ENCODE results near the gene PIK3C2B.

DNA sequence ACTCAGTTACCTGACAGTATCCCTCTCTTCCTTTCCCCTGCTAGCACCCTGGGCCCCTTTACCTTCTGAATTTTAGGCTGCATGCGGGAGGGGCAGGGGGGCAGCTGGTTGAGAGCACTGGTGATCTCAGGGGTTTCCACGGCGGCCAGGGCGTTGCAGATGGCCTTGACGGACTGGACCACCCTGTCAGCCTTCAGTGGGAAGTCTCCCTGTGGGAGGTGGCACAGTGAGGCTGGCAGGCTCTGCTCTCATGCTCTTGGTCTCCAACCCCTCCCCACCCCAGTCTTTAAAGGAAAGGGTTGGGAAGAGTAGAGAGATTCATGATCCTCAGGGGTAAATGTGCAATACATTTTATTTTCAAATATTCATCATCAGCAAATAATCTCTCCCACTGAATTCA lies 36.9 kb downstream of the PIK3C2B start:
- TF ChIP-seq, protein P1, sequence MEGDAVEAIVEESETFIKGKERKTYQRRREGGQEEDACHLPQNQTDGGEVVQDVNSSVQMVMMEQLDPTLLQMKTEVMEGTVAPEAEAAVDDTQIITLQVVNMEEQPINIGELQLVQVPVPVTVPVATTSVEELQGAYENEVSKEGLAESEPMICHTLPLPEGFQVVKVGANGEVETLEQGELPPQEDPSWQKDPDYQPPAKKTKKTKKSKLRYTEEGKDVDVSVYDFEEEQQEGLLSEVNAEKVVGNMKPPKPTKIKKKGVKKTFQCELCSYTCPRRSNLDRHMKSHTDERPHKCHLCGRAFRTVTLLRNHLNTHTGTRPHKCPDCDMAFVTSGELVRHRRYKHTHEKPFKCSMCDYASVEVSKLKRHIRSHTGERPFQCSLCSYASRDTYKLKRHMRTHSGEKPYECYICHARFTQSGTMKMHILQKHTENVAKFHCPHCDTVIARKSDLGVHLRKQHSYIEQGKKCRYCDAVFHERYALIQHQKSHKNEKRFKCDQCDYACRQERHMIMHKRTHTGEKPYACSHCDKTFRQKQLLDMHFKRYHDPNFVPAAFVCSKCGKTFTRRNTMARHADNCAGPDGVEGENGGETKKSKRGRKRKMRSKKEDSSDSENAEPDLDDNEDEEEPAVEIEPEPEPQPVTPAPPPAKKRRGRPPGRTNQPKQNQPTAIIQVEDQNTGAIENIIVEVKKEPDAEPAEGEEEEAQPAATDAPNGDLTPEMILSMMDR (IDR thresholded peaks at IDR 0.05; ENCODE audit: low read length): no peak
- no peak for TF ChIP-seq EZH2 (optimal IDR thresholded peaks at IDR 0.05; ENCODE audit: low read depth, low read length)
- no peak for TF ChIP-seq EZH2phosphoT487 (IDR thresholded peaks at IDR 0.05; ENCODE audit: low read length)
